ENCODE measurements around the gene SYT4. TPM values are rescaled to one million over a fixed set of nuclear protein-coding genes. Genes with fewer than 3 reads are reported as not detected.

The SYT4 gene
- total and polyA plus RNA-seq, 9 of the 15 experiments (the other 6 are each of a cell fraction or from before 2014, with no cell fraction given) = not detected

- CTCF ChIA-PET (ENCODE audit: low intra/inter-chr PET ratio) = interaction anchor here (0.6 to 1.4 kb wide), 2 partner anchors 974 to 1157 kb away, joined by 3 to 6 read pairs; no protein-coding TSS in a partner anchor
- no peak overlapping the region for H3K27ac ChIP-seq (ENCODE audit: extremely low read depth, low read depth, low read length)
- WGBS (ENCODE audit: insufficient coverage, low coverage, missing lambda C conversion rate) = under 1% methylated on average over 6 of the region's 6 CpGs
- no peaks in the 10 kb centered on the region for H3K9me3 ChIP-seq (replicated peaks; ENCODE audit: control insufficient read depth, insufficient read depth, low read depth, low read length)
- DNase-seq (ENCODE audit: extremely low read depth in 1 of 4, low spot score in 3 of 4) (peak; percentile 4 to 34 (median 23)), ATAC-seq (no peak), FAIRE-seq (peak; percentile 58)
- no peaks in the 10 kb centered on the region for H3K9me1 ChIP-seq (ENCODE audit: control insufficient read depth, insufficient read depth, low read length)
- BruUV-seq (replicated peaks) = no TSS peak
- POLR2A ChIA-PET = no interaction called here
- intact Hi-C loops (cut with micrococcal nuclease) (loop anchor here (1.0 to 5.0 kb wide), 3 partner anchors 975 to 1220 kb away; no protein-coding TSS in a partner anchor), in situ Hi-C loops (cut with MboI) (loop anchor here (10.0 to 25.0 kb wide), 2 partner anchors 977 to 1210 kb away; no protein-coding TSS in a partner anchor)
- no peak overlapping the region for H2AFZ ChIP-seq (ENCODE audit: low read depth, low read length)
- no peak overlapping the region for H3K9ac ChIP-seq (ENCODE audit: insufficient read depth in 1 of 2, low read depth in 2 of 2, low read length in 2 of 2)
- H3K79me2 ChIP-seq (ENCODE audit: control insufficient read depth, insufficient read depth, low read length) = no peaks in the 10 kb centered on the region
- no peak overlapping the region for H3K4me3 ChIP-seq
- H3K4me1 ChIP-seq (replicated peaks in 1 of 2; ENCODE audit: control insufficient read depth in 2 of 2, insufficient read depth in 2 of 2, low read length in 2 of 2) = no peaks in the 10 kb centered on the region
- H3K36me3 ChIP-seq (ENCODE audit: control insufficient read depth, insufficient read depth, low read length) = no peaks in the 10 kb centered on the region
- no peaks in the 10 kb centered on the region for H3K27me3 ChIP-seq (ENCODE audit: control insufficient read depth in 2 of 2, insufficient read depth in 2 of 2, low read length in 2 of 2)
- H3K4me2 ChIP-seq (ENCODE audit: insufficient read depth, low read length) = no peak overlapping the region
- H4K20me1 ChIP-seq (replicated peaks; ENCODE audit: control insufficient read depth, insufficient read depth, low read length) = no peaks in the 10 kb centered on the region
- TF ChIP-seq ZNF395 (CRISPR knock-in tag; IDR thresholded peaks at IDR 0.05) = no peak
- TF ChIP-seq ELF4 (CRISPR knock-in tag; IDR thresholded peaks at IDR 0.05) = no peak
- TF ChIP-seq REST (IDR thresholded peaks at IDR 0.05; ENCODE audit: borderline replicate concordance) = no peak; the same call in 1 of the 2 replicates
- no peak for TF ChIP-seq REST (CRISPR knock-in tag; IDR thresholded peaks at IDR 0.05; ENCODE audit: low read depth)
- TF ChIP-seq ELK3 (CRISPR knock-in tag; IDR thresholded peaks at IDR 0.05) = no peak
- TF ChIP-seq CTCF (IDR thresholded peaks at IDR 0.05 in 2 of 3, conservative IDR thresholded peaks at IDR 0.05 in 1 of 3; ENCODE audit: insufficient read depth in 2 of 3, low read depth in 1 of 3, low read length in 3 of 3) = peak; percentile 21 to 58 (median 29); a peak in 2 of 6 replicates
These were observed 5.5 kb downstream of the SYT4 start for GRCh38 chr18:43271593-43272432.
